ENCODE results near the gene GNL1. TPM values are rescaled to one million over a fixed set of nuclear protein-coding genes. Genes with fewer than 3 reads are reported as not detected.

The GNL1 gene
- total and polyA plus RNA-seq, 2 experiments from 2014 or later: 31.4 to 42.5 TPM

- no peak for DNase-seq (ENCODE audit: low spot score)
- H3K27ac ChIP-seq (ENCODE audit: low read depth): peak overlapping the region; percentile 94
- H2AFZ ChIP-seq: 0 out of 2 replicates have a peak overlapping the region, but pooled peaks have one; percentile 43
- peaks cover 9% of the 10 kb centered on the region; the same call in 1 of the 2 replicates for H3K4me1 ChIP-seq (ENCODE audit: insufficient read depth)
- Mint-ChIP-seq H3K27me3 (ENCODE audit: insufficient read depth, low read depth, poor library complexity) (peaks cover 22% of the 10 kb centered on the region), H3K9me3 (peaks cover 3% of the 10 kb centered on the region; the same call in 1 of the 3 replicates), H3K36me3 (ENCODE audit: low read depth) (peaks cover 55% of the 10 kb centered on the region), H3K27ac (peak overlapping the region; percentile 98), H3K4me3 (peak overlapping the region; percentile 98), H3K4me1 (peaks cover 12% of the 10 kb centered on the region)
- H3K36me3 ChIP-seq (ENCODE audit: insufficient read depth): 0 out of 2 replicates have a peak, but pooled peaks cover 1% of the 10 kb centered on the region
- no peak for ATAC-seq
- TF ChIP-seq POLR2AphosphoS5 (IDR thresholded peaks at IDR 0.05; ENCODE audit: low read depth) (no peak), ETS1 (IDR thresholded peaks at IDR 0.05) (no peak), JUNB (IDR thresholded peaks at IDR 0.05; ENCODE audit: unreplicated experiment) (no peak), CTCF (conservative IDR thresholded peaks at IDR 0.05; ENCODE audit: low read depth in 2 of 2) (no peak), REST (IDR thresholded peaks at IDR 0.05; ENCODE audit: unreplicated experiment) (no peak), ZNF114 (CRISPR knock-in tag; IDR thresholded peaks at IDR 0.05) (no peak), ZNF462 (CRISPR knock-in tag; IDR thresholded peaks at IDR 0.05) (no peak), EZH2phosphoT487 (IDR thresholded peaks at IDR 0.05; ENCODE audit: unreplicated experiment) (no peak), ZNF331 (CRISPR knock-in tag; IDR thresholded peaks at IDR 0.05; ENCODE audit: low read depth) (no peak), STAT1 (IDR thresholded peaks at IDR 0.05; ENCODE audit: unreplicated experiment) (no peak)
- peak overlapping the region; percentile 80 for H3K4me2 ChIP-seq
- peak overlapping the region; percentile 65 for H3K4me3 ChIP-seq
- no peaks in the 10 kb centered on the region for H3K27me3 ChIP-seq (ENCODE audit: insufficient read depth)
- peaks cover 26% of the 10 kb centered on the region; the same call in 1 of the 2 replicates for H3F3A ChIP-seq (replicated peaks; ENCODE audit: low read depth)
- peaks cover 26% of the 10 kb centered on the region for H4K20me1 ChIP-seq (replicated peaks; ENCODE audit: insufficient read depth)
- H3K9me2 ChIP-seq (ENCODE audit: insufficient read depth): no peaks in the 10 kb centered on the region
- H3K79me2 ChIP-seq (replicated peaks; ENCODE audit: insufficient read depth): peaks cover 46% of the 10 kb centered on the region
Measured at GRCh38 chr6:30557683-30557981, 1.3 kb upstream of the GNL1 start.
